ENCODE data around the gene SLC35F4. TPM values are rescaled to one million over a fixed set of nuclear protein-coding genes. Genes with fewer than 3 reads are reported as not detected.

Gene SLC35F4
- total RNA-seq, 4 donors from 2014 or later: not detected

DNA sequence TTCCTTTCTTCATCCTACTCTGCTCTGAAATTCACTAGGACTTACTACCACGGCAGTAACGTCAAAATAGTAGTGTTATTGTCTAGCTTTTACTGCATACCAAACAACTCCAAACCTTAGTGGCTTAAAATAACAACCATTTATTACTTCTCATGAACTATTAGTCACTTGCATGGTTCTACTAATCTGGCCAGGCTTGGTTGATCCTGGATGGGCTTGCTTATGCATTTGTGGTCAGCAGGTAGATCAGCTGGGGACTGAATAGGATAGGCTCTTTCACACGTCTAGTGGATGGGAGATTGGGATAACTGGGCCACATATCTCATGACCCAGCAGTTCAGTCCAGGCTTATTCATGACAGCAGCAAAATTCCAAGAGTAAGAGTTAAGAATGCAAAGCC is 9.4 kb upstream of the SLC35F4 start:
- Histone ChIP-seq H3K9me3 (no peaks in the 10 kb centered on the region), H3K36me3 (no peaks in the 10 kb centered on the region), H3K4me1 (no peaks in the 10 kb centered on the region), H3K4me3 (no peak overlapping the region), H3K27me3 (no peaks in the 10 kb centered on the region), H3K27ac (no peak overlapping the region)
- no peak for DNase-seq (ENCODE audit: low spot score in 2 of 2)
- TF ChIP-seq, protein P1, sequence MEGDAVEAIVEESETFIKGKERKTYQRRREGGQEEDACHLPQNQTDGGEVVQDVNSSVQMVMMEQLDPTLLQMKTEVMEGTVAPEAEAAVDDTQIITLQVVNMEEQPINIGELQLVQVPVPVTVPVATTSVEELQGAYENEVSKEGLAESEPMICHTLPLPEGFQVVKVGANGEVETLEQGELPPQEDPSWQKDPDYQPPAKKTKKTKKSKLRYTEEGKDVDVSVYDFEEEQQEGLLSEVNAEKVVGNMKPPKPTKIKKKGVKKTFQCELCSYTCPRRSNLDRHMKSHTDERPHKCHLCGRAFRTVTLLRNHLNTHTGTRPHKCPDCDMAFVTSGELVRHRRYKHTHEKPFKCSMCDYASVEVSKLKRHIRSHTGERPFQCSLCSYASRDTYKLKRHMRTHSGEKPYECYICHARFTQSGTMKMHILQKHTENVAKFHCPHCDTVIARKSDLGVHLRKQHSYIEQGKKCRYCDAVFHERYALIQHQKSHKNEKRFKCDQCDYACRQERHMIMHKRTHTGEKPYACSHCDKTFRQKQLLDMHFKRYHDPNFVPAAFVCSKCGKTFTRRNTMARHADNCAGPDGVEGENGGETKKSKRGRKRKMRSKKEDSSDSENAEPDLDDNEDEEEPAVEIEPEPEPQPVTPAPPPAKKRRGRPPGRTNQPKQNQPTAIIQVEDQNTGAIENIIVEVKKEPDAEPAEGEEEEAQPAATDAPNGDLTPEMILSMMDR (IDR thresholded peaks at IDR 0.05): no peak
- TF ChIP-seq EP300 (IDR thresholded peaks at IDR 0.05) (no peak), POLR2A (IDR thresholded peaks at IDR 0.05) (no peak)
- 51 to 58% methylated on average over 3 of the region's 3 CpGs for WGBS, 2 donors

DNA sequence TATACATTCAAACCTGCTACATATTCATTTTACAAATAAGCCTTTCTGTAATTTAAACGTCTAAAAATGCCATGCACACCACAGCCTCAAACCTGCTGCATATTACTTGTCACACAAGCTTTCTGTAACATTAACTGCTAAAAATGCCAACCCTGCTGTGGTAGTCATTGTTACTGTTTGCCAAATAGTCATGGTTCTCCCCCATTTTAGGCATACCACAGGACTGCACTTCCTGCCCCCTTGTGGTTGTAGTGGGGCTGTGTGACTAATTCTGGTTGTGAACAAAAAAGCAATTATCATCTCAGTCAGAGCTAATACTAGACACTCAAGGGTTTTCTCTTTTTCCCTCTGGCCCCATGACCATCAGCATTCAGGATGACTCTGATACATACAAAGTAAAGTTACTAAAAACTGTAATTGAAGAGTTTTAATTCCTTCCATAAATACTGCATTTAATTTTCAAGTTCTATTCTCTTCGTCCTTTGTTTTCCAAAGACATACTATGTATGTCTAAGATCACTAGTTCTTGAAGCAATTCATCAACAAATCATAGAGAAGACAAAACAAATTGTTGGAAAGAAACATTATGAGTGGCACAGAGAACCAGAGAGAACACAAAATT is 5.7 kb upstream of the SLC35F4 start:
- WGBS, 2 donors: 52 to 54% methylated on average over 2 of the region's 2 CpGs
- Histone ChIP-seq H3K27ac (no peak overlapping the region), H3K4me3 (no peak overlapping the region), H3K9me3 (no peaks in the 10 kb centered on the region), H3K4me1 (peaks cover 0 to under 1% (median 0%) of the 10 kb centered on the region in 4 donors), H3K27me3 (peaks cover 0 to 1% of the 10 kb centered on the region in 2 donors), H3K36me3 (no peaks in the 10 kb centered on the region)
- DNase-seq (ENCODE audit: low spot score in 2 of 2): no peak
- no peak for TF ChIP-seq EP300 (IDR thresholded peaks at IDR 0.05)
- TF ChIP-seq POLR2A (IDR thresholded peaks at IDR 0.05): no peak
- TF ChIP-seq, protein P1 (IDR thresholded peaks at IDR 0.05): peak in 3 of 5 experiments; percentile 16 to 26 (median 23)

DNA sequence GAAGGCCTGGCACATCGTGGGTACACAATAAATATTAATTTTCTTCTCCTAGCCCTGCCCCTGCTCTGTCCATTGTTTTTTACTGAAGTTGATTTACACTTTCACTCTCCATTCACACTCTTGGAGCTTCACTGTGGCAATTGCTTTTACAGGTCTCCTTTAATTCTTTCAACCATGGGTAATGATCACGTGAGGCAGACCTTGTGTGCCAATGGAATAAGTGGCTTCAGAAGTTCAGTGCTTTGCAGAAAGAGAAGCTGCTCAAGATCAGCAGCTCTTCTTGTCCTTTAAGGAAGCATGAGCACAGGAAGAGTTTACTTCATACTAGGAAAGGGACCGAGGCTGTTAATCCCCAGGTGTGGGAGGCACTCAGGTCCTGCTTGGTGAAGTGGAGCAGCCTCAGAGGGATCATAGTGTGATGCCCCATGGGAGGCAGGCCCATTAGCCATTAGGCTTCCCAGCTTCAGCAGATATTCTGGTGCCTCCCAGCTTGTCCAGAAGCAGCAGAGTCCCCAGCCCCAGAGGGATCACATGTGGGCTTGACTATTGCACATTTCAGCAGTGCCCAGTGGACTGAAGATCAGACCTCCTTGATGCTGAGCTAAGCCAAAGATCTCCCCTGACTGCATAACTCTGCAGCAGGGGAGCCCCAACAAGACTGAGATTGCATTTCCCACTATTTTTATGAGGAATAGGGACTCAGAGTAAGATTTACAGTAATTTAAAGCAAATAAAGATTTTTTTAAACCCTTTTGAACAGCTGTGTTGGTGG is 5.0 kb upstream of the SLC35F4 start:
- no peak overlapping the region for H3K4me3 ChIP-seq
- peaks cover 0 to 7% (median 0%) of the 10 kb centered on the region in 4 donors for H3K4me1 ChIP-seq
- TF ChIP-seq EP300 (IDR thresholded peaks at IDR 0.05) (no peak), POLR2A (IDR thresholded peaks at IDR 0.05) (no peak)
- TF ChIP-seq, protein P1 (IDR thresholded peaks at IDR 0.05): no peak
- no peaks in the 10 kb centered on the region for H3K36me3 ChIP-seq
- H3K27me3 ChIP-seq: peaks cover 0 to 8% of the 10 kb centered on the region in 2 donors
- no peak overlapping the region for H3K27ac ChIP-seq
- 39 to 56% methylated on average over 3 of the region's 3 CpGs for WGBS, 2 donors
- no peaks in the 10 kb centered on the region for H3K9me3 ChIP-seq
- DNase-seq (ENCODE audit: low spot score in 2 of 2): no peak

DNA sequence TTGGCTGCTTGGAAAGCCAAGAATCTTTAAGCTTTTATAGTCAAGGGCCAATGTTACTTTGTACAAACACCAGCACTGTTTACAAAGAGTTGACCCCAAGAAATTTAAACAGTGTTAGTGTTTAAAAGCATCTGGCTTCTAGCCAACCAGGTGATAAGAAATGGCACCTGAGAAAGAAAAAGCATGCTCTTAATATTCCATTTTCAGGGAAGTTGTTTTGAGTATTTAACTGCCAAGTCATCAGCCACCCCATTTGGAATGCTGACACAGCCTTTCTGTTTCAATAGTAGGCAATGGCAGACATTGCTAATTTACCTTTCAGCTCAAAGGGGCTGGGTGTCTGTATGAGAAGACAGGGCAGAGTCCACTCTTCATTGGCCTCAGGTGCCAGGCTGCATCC is 3.7 kb upstream of the SLC35F4 start:
- TF ChIP-seq EP300 (IDR thresholded peaks at IDR 0.05) (no peak), POLR2A (IDR thresholded peaks at IDR 0.05) (no peak)
- TF ChIP-seq, protein P1 (IDR thresholded peaks at IDR 0.05): no peak
- H3K9me3 ChIP-seq: no peaks in the 10 kb centered on the region
- no peak for DNase-seq (ENCODE audit: low spot score in 2 of 2)
- H3K4me1 ChIP-seq: peaks cover 0 to 20% (median 9%) of the 10 kb centered on the region in 4 donors
- H3K4me3 ChIP-seq: no peak overlapping the region
- H3K27ac ChIP-seq: no peak overlapping the region
- peaks cover 0 to 19% of the 10 kb centered on the region in 2 donors for H3K27me3 ChIP-seq
- no peaks in the 10 kb centered on the region for H3K36me3 ChIP-seq

DNA sequence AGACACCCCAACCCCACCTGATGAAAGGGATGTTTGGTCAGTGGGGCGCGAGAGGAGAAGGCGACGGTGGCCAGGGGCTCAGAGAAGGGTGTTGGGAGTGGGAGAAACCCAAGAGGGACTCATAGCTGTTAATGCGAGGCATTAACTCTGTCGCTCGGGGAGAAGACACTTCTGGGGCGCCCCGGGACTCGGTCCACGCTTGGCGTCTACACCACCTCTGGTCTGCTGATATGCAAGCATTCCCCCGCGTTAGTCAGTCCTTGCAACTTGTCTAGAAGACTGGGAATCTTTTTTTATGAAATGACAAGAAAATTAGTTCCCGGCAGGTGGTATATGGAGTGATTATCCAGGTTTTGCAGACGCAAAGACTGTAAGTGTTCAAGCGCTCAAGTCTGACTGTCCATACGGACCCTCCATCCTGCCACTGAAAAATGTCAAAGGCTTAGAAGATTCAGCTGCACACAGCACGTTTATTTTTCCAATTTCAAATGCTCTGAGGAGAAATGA is 360 bp upstream of the SLC35F4 start:
- H3K9me3 ChIP-seq: no peaks in the 10 kb centered on the region
- no peak for TF ChIP-seq EP300 (IDR thresholded peaks at IDR 0.05)
- H3K27me3 ChIP-seq: peaks cover 0 to 43% of the 10 kb centered on the region in 2 donors
- DNase-seq (ENCODE audit: low spot score in 2 of 2): no peak
- 16 to 18% methylated on average over 19 of the region's 19 CpGs for WGBS, 2 donors
- peak overlapping the region in 1 of 4 donors; percentile 29 for H3K4me3 ChIP-seq
- no peaks in the 10 kb centered on the region for H3K36me3 ChIP-seq
- no peak overlapping the region for H3K27ac ChIP-seq
- H3K4me1 ChIP-seq: peaks cover 0 to 21% (median 9%) of the 10 kb centered on the region in 4 donors
